ENCODE results near the gene TSHZ2. TPM values are rescaled to one million over a fixed set of nuclear protein-coding genes. Genes with fewer than 3 reads are reported as not detected.
"Not testable (repeated sequence)": the region's sequence is repeated elsewhere in the genome, so short reads cannot be mapped to it uniquely, and the experiment has no call there.

Gene TSHZ2
- total and polyA plus RNA-seq, 4 donors = 0.93 to 8.8 (median 3.8) TPM

GRCh38 chr20:53515749-53516148, 543.6 kb downstream of the TSHZ2 start:
- Histone ChIP-seq H3K27me3 (ENCODE audit: control insufficient read depth in 3 of 3, insufficient read depth in 3 of 3, low read length in 2 of 3) (no peaks in the 10 kb centered on the region), H3K4me3 (no peak overlapping the region), H3K9ac (ENCODE audit: insufficient read depth in 1 of 2, low read length in 2 of 2) (no peak overlapping the region), H3K36me3 (ENCODE audit: control insufficient read depth in 4 of 4, insufficient read depth in 4 of 4, low read length in 4 of 4) (no peaks in the 10 kb centered on the region), H3K4me1 (ENCODE audit: control insufficient read depth in 5 of 5, insufficient read depth in 5 of 5, low read length in 5 of 5) (peaks cover 0 to 4% (median 0%) of the 10 kb centered on the region in 5 donors), H3K9me3 (ENCODE audit: control insufficient read depth in 4 of 4, insufficient read depth in 3 of 4, low read length in 3 of 4) (peaks cover 0 to 1% (median 0%) of the 10 kb centered on the region in 4 donors), H3K27ac (ENCODE audit: low read depth in 1 of 2, low read length in 1 of 2) (no peak overlapping the region)
- no peak for ATAC-seq (ENCODE audit: insufficient read depth, low FRiP score)
- TF ChIP-seq CTCF (IDR thresholded peaks at IDR 0.05; ENCODE audit: control extremely low read depth, extremely low read depth) = no peak
- WGBS, 2 donors = 80 to 88% methylated on average over 4 of the region's 4 CpGs
- DNase-seq = no peak

DNA sequence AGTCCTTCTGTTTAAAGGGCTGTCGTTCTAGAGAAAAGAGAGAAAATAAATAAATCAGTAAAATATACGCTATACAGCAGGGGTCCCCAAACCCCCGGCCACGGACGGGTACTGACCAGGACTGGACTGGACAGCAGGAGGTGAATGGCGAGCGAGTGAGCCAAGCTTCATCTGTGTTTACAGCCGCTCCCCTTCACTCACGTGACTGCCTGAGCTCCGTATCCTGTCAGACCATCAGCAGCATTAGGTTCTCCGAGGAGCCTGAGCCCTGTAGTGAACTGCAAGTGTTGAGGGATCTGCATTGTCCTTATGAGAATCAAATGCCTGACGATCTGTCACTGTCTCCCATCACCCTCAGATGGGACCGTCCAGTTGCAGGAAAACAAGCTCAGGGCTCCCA, 545.0 kb downstream of the TSHZ2 start:
- no peak for TF ChIP-seq CTCF (IDR thresholded peaks at IDR 0.05; ENCODE audit: control extremely low read depth, extremely low read depth)
- H3K27ac ChIP-seq (ENCODE audit: low read depth in 1 of 2, low read length in 1 of 2) = no peak overlapping the region
- peaks cover 0 to 4% (median 0%) of the 10 kb centered on the region in 5 donors for H3K4me1 ChIP-seq (ENCODE audit: control insufficient read depth in 5 of 5, insufficient read depth in 5 of 5, low read length in 5 of 5)
- H3K4me3 ChIP-seq = no peak overlapping the region
- DNase-seq (peak in 1 of 3 donors; percentile 41), ATAC-seq (ENCODE audit: insufficient read depth, low FRiP score) (no peak)
- 62 to 79% methylated on average over 13 of the region's 13 CpGs for WGBS, 2 donors
- no peak overlapping the region for H3K9ac ChIP-seq (ENCODE audit: insufficient read depth in 1 of 2, low read length in 2 of 2)
- no peaks in the 10 kb centered on the region for H3K27me3 ChIP-seq (ENCODE audit: control insufficient read depth in 3 of 3, insufficient read depth in 3 of 3, low read length in 2 of 3)
- H3K36me3 ChIP-seq (ENCODE audit: control insufficient read depth in 4 of 4, insufficient read depth in 4 of 4, low read length in 4 of 4) = no peaks in the 10 kb centered on the region
- no peaks in the 10 kb centered on the region for H3K9me3 ChIP-seq (ENCODE audit: control insufficient read depth in 4 of 4, insufficient read depth in 3 of 4, low read length in 3 of 4)

DNA sequence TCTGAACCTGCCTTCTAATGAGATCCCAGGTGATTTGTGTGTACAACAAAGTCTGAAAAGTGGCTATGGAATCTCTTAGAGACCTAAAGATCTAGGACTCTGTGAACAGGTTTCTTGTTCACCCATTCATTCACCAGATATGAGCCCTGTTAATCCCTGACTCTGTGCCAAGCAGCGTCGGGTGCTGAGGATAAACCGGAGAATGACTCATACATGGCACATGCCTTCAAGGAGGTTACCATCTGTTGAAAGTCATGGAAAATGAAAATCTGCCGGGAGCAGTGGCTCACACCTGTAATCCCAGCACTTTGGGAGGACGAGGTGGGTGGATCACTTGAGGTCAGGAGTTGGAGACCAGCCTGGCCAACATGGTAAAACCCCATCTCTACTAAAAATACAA, 549.3 kb downstream of the TSHZ2 start:
- not testable (repeated sequence) for H3K27ac ChIP-seq (ENCODE audit: low read depth in 1 of 2, low read length in 1 of 2); ATAC-seq (ENCODE audit: insufficient read depth, low FRiP score); H3K4me3 ChIP-seq; H3K9me3 ChIP-seq (ENCODE audit: control insufficient read depth in 4 of 4, insufficient read depth in 3 of 4, low read length in 3 of 4); H3K9ac ChIP-seq (ENCODE audit: insufficient read depth in 1 of 2, low read length in 2 of 2); DNase-seq; H3K36me3 ChIP-seq (ENCODE audit: control insufficient read depth in 4 of 4, insufficient read depth in 4 of 4, low read length in 4 of 4); H3K4me1 ChIP-seq (ENCODE audit: control insufficient read depth in 5 of 5, insufficient read depth in 5 of 5, low read length in 5 of 5); H3K27me3 ChIP-seq (ENCODE audit: control insufficient read depth in 3 of 3, insufficient read depth in 3 of 3, low read length in 2 of 3)
- 81 to 94% methylated on average over 5 of the region's 5 CpGs for WGBS, 2 donors

DNA sequence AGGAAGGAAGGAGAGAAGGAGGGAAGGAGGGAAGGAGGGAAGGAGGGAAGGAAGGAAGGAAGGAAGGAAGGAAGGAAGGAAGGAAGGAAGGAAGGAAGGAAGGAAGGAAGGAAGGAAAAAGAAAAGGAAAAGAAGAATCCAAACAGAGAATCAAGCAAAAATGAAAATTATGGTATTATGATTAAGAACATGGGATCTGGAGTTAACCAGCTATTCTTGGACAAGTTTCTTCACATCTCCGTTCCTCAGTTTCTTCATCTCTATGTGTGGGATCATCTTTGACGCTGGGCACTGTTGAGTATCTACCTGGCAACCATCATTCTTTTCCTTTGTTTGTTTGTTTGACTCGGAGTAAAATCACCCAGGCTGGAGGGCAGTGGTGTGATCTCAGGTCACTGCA, 549.9 kb downstream of the TSHZ2 start:
- no peaks in the 10 kb centered on the region for H3K9me3 ChIP-seq (ENCODE audit: control insufficient read depth in 4 of 4, insufficient read depth in 3 of 4, low read length in 3 of 4)
- 86 to 87% methylated on average over 3 of the region's 3 CpGs for WGBS, 2 donors
- H3K4me3 ChIP-seq = no peak overlapping the region
- ATAC-seq (ENCODE audit: insufficient read depth, low FRiP score) = no peak
- no peak overlapping the region for H3K9ac ChIP-seq (ENCODE audit: insufficient read depth in 1 of 2, low read length in 2 of 2)
- no peak for TF ChIP-seq CTCF (IDR thresholded peaks at IDR 0.05; ENCODE audit: control extremely low read depth, extremely low read depth)
- H3K4me1 ChIP-seq (ENCODE audit: control insufficient read depth in 5 of 5, insufficient read depth in 5 of 5, low read length in 5 of 5) = no peaks in the 10 kb centered on the region
- no peaks in the 10 kb centered on the region for H3K36me3 ChIP-seq (ENCODE audit: control insufficient read depth in 4 of 4, insufficient read depth in 4 of 4, low read length in 4 of 4)
- DNase-seq = no peak
- no peaks in the 10 kb centered on the region for H3K27me3 ChIP-seq (ENCODE audit: control insufficient read depth in 3 of 3, insufficient read depth in 3 of 3, low read length in 2 of 3)
- H3K27ac ChIP-seq (ENCODE audit: low read depth in 1 of 2, low read length in 1 of 2) = no peak overlapping the region
